HepG2 (cell line): ENCODE results near the gene STPG4. TPM values are rescaled to one million over a fixed set of nuclear protein-coding genes. Genes with fewer than 3 reads are reported as not detected.

Experiments
- BRCA1 ChIP-seq: sonication (generic); formaldehyde crosslinking; IDR thresholded peaks from 2 replicates; pipeline ENCODE4 v1.4.0; 2020; ENCODE audit warnings: missing genetic modification reagents
- CAMTA2 ChIP-seq: sonication (generic); formaldehyde crosslinking; IDR thresholded peaks from 2 replicates; pipeline ENCODE4 v1.4.0; 2020; ENCODE audit warnings: mild to moderate bottlenecking, missing genetic modification reagents, borderline replicate concordance
- RXRB ChIP-seq: IDR thresholded peaks from 2 replicates; pipeline ENCODE4 v1.6.1; 2016; ENCODE audit warnings: borderline replicate concordance, missing genetic modification reagents, missing compliant biosample characterization
- SNAPC2 ChIP-seq: sonication (generic); formaldehyde crosslinking; IDR thresholded peaks from 2 replicates; pipeline ENCODE4 v1.8.1; 2022; ENCODE audit warnings: mild to moderate bottlenecking, missing genetic modification reagents
- ZNF333 ChIP-seq: sonication (generic); formaldehyde crosslinking; IDR thresholded peaks from 2 replicates; pipeline ENCODE4 v1.4.0; 2020; ENCODE audit warnings: mild to moderate bottlenecking, missing genetic modification reagents, borderline replicate concordance
- ZNF383 ChIP-seq: sonication (generic); formaldehyde crosslinking; IDR thresholded peaks from 2 replicates; pipeline ENCODE4 v1.4.0; 2020; ENCODE audit warnings: missing genetic modification reagents, mild to moderate bottlenecking, borderline replicate concordance
- ZNF501 ChIP-seq: sonication (generic); formaldehyde crosslinking; IDR thresholded peaks from 2 replicates; pipeline ENCODE4 v1.5.1; 2020; ENCODE audit warnings: mild to moderate bottlenecking, moderate library complexity, missing genetic modification reagents
- ZSCAN29 ChIP-seq: sonication (generic); formaldehyde crosslinking; conservative IDR thresholded peaks from 2 replicates; pipeline ENCODE4 v1.4.0; 2020; ENCODE audit warnings: mild to moderate bottlenecking, missing genetic modification reagents
- polyA plus RNA-seq, 8 experiments: library from polyadenylated mRNA; depleted of rRNA in 3 of 8; stranded (reverse) in 7 of 8; unstranded in 1 of 8; fragments of >200 nt; fragmentation: Illumina TruSeq in 4 of 8; extraction: Trizol in 4 of 8; gene quantifications; 2 replicates each; pipeline versions ENCODE4 v1.2.1 to v1.2.3, GENCODE V29; 2011 to 2016; ENCODE audit warnings: low read depth in 4 of 8, missing spikeins in 1 of 8, mixed read lengths in 1 of 8; ENCODE audit not compliant: insufficient read depth in 1 of 8
- total RNA-seq, 5 experiments: library from RNA; depleted of rRNA; stranded (reverse); fragments of >200 nt; fragmentation: Illumina TruSeq; extraction: Trizol; gene quantifications; 2 replicates each; pipeline ENCODE4 v1.2.3, GENCODE V29; 2016; ENCODE audit warnings: low read depth in 1 of 5
- TF ChIP-seq, protein P1 (sequence below): sonication (generic); formaldehyde crosslinking; IDR thresholded peaks from 2 replicates; pipeline ENCODE4 v1.4.0; 2020; ENCODE audit warnings: missing genetic modification reagents
- TF ChIP-seq, protein P2 (sequence below): sonication (generic); formaldehyde crosslinking; IDR thresholded peaks from 2 replicates; pipeline ENCODE4 v1.8.1; 2023; ENCODE audit warnings: mild to moderate bottlenecking, missing genetic modification reagents, borderline replicate concordance
- TF ChIP-seq, protein P3 (sequence below): sonication (generic); formaldehyde crosslinking; IDR thresholded peaks from 2 replicates; pipeline ENCODE4 v1.5.1; 2020; ENCODE audit warnings: missing genetic modification reagents, mild to moderate bottlenecking, borderline replicate concordance
- TF ChIP-seq, protein P4 (sequence below): sonication (generic); formaldehyde crosslinking; IDR thresholded peaks from 2 replicates; pipeline ENCODE4 v1.5.1; 2020; ENCODE audit warnings: mild to moderate bottlenecking, missing genetic modification reagents
- TF ChIP-seq, protein P5 (sequence below): sonication (generic); formaldehyde crosslinking; IDR thresholded peaks from 2 replicates; pipeline ENCODE4; 2020; ENCODE audit warnings: missing genetic modification reagents, mild to moderate bottlenecking, borderline replicate concordance
- TF ChIP-seq, protein P6 (sequence below): sonication (generic); formaldehyde crosslinking; IDR thresholded peaks from 2 replicates; pipeline ENCODE4 v1.4.0; 2020; ENCODE audit warnings: missing genetic modification reagents

The STPG4 gene
- total and polyA plus RNA-seq, 2 of the 13 experiments (the other 11 are each of a cell fraction or from before 2014, with no cell fraction given): 0.11 to 0.15 TPM

DNA sequence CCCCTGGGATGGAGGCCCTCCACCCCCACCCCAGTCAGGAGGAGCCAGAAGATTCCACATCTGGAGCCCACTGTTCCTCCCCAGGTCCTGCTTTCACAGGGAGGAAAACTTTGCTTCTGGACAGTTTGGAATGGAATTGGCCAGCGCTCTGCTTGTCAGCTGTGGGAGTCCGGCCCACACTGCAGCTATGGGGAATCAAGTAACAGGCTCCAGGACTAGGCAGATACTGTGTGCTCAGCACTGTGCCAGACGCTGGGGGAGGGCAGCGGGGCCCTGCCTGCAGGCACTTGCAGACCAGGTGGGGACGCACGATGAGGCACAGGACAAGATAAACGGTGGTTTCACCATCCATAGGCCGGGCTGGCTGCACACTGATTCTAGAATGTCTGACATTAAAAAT, 114.0 kb downstream of the STPG4 start (continued):
- TF ChIP-seq, protein P1, sequence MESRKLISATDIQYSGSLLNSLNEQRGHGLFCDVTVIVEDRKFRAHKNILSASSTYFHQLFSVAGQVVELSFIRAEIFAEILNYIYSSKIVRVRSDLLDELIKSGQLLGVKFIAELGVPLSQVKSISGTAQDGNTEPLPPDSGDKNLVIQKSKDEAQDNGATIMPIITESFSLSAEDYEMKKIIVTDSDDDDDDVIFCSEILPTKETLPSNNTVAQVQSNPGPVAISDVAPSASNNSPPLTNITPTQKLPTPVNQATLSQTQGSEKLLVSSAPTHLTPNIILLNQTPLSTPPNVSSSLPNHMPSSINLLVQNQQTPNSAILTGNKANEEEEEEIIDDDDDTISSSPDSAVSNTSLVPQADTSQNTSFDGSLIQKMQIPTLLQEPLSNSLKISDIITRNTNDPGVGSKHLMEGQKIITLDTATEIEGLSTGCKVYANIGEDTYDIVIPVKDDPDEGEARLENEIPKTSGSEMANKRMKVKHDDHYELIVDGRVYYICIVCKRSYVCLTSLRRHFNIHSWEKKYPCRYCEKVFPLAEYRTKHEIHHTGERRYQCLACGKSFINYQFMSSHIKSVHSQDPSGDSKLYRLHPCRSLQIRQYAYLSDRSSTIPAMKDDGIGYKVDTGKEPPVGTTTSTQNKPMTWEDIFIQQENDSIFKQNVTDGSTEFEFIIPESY (CRISPR knock-in tag): 0 out of 2 replicates have a peak, but pooled peaks have one; percentile 5
- TF ChIP-seq ZNF333 (CRISPR knock-in tag): 0 out of 2 replicates have a peak, but pooled peaks have one; percentile 24
- TF ChIP-seq, protein P2, sequence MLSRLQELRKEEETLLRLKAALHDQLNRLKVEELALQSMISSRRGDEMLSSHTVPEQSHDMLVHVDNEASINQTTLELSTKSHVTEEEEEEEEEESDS (CRISPR knock-in tag): no peak
- TF ChIP-seq ZSCAN29: no peak
- no peak for TF ChIP-seq BRCA1 (CRISPR knock-in tag)
- TF ChIP-seq RXRB: no peak
- TF ChIP-seq, protein P3, sequence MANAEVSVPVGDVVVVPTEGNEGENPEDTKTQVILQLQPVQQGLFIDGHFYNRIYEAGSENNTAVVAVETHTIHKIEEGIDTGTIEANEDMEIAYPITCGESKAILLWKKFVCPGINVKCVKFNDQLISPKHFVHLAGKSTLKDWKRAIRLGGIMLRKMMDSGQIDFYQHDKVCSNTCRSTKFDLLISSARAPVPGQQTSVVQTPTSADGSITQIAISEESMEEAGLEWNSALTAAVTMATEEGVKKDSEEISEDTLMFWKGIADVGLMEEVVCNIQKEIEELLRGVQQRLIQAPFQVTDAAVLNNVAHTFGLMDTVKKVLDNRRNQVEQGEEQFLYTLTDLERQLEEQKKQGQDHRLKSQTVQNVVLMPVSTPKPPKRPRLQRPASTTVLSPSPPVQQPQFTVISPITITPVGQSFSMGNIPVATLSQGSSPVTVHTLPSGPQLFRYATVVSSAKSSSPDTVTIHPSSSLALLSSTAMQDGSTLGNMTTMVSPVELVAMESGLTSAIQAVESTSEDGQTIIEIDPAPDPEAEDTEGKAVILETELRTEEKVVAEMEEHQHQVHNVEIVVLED (CRISPR knock-in tag): no peak
- TF ChIP-seq SNAPC2 (CRISPR knock-in tag): no peak
- TF ChIP-seq, protein P4, sequence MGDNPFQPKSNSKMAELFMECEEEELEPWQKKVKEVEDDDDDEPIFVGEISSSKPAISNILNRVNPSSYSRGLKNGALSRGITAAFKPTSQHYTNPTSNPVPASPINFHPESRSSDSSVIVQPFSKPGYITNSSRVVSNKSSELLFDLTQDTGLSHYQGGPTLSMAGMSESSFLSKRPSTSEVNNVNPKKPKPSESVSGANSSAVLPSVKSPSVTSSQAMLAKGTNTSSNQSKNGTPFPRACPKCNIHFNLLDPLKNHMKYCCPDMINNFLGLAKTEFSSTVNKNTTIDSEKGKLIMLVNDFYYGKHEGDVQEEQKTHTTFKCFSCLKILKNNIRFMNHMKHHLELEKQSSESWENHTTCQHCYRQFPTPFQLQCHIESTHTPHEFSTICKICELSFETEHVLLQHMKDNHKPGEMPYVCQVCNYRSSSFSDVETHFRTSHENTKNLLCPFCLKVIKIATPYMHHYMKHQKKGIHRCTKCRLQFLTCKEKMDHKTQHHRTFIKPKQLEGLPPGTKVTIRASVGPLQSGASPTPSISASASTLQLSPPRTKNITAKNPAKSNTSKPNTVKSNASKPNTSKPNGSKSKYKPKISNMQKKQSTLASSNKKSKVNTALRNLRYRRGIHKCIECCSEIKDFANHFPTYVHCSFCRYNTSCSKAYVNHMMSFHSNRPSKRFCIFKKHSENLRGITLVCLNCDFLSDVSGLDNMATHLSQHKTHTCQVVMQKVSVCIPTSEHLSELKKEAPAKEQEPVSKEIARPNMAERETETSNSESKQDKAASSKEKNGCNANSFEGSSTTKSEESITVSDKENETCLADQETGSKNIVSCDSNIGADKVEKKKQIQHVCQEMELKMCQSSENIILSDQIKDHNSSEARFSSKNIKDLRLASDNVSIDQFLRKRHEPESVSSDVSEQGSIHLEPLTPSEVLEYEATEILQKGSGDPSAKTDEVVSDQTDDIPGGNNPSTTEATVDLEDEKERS (CRISPR knock-in tag): 0 out of 2 replicates have a peak, but pooled peaks have one; percentile 32
- TF ChIP-seq, protein P5, sequence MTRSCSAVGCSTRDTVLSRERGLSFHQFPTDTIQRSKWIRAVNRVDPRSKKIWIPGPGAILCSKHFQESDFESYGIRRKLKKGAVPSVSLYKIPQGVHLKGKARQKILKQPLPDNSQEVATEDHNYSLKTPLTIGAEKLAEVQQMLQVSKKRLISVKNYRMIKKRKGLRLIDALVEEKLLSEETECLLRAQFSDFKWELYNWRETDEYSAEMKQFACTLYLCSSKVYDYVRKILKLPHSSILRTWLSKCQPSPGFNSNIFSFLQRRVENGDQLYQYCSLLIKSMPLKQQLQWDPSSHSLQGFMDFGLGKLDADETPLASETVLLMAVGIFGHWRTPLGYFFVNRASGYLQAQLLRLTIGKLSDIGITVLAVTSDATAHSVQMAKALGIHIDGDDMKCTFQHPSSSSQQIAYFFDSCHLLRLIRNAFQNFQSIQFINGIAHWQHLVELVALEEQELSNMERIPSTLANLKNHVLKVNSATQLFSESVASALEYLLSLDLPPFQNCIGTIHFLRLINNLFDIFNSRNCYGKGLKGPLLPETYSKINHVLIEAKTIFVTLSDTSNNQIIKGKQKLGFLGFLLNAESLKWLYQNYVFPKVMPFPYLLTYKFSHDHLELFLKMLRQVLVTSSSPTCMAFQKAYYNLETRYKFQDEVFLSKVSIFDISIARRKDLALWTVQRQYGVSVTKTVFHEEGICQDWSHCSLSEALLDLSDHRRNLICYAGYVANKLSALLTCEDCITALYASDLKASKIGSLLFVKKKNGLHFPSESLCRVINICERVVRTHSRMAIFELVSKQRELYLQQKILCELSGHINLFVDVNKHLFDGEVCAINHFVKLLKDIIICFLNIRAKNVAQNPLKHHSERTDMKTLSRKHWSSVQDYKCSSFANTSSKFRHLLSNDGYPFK (CRISPR knock-in tag): 0 out of 2 replicates have a peak, but pooled peaks have one; percentile 20
- TF ChIP-seq CAMTA2: 0 out of 2 replicates have a peak, but pooled peaks have one; percentile 55
- TF ChIP-seq ZNF383 (CRISPR knock-in tag): no peak
- TF ChIP-seq ZNF501: peak; percentile 45; the same call in 1 of the 2 replicates
- TF ChIP-seq, protein P6, sequence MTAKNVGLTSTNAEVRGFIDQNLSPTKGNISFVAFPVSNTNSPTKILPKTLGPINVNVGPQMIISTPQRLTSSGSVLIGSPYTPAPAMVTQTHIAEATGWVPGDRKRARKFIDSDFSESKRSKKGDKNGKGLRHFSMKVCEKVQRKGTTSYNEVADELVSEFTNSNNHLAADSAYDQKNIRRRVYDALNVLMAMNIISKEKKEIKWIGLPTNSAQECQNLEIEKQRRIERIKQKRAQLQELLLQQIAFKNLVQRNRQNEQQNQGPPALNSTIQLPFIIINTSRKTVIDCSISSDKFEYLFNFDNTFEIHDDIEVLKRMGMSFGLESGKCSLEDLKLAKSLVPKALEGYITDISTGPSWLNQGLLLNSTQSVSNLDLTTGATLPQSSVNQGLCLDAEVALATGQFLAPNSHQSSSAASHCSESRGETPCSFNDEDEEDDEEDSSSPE: 0 out of 2 replicates have a peak, but pooled peaks have one; percentile 3
